ENCODE measurements around the gene NEURL1.

DNA sequence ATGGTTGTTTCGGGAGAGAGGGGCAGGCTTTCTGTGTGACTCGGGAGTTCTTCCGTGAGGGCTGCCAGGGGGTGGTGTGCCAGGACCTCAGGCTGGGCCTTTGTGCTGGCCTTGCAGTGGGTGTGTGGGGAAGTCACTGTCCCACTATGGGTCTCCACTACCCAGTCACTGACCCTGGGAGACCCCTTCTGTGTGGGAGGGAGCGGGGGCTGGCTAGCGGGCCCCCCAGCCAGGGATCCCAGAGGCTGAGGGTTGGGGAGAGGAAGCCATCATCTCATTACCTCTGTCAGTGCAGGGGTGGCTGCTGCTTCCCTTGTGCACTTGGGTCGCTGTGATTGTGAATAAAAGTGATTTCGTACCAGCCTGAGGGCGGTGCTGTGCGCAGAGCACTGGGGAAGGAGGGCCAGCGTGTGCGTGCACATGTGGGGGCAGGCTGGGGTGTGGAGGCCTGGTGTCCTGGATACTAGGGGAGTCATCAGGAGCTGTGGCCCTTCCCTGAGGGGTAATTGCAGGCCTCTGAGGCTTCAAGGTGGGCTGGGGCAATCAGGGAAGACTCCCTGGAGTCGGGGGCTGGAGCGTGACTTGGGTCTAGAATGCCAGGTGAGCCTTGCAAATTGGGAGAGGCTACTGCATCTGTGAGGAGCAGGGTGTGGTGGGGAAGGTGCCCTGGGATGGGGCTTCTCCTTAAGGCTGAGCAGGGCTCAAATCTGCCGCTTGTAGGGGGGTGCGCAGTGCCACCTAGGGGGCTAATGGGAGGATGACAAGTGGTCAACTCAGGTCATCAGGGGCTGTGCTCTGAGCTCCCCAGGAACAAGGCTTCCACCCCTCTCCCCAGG lies 98.9 kb downstream of the NEURL1 start:
- TF ChIP-seq, protein P1, sequence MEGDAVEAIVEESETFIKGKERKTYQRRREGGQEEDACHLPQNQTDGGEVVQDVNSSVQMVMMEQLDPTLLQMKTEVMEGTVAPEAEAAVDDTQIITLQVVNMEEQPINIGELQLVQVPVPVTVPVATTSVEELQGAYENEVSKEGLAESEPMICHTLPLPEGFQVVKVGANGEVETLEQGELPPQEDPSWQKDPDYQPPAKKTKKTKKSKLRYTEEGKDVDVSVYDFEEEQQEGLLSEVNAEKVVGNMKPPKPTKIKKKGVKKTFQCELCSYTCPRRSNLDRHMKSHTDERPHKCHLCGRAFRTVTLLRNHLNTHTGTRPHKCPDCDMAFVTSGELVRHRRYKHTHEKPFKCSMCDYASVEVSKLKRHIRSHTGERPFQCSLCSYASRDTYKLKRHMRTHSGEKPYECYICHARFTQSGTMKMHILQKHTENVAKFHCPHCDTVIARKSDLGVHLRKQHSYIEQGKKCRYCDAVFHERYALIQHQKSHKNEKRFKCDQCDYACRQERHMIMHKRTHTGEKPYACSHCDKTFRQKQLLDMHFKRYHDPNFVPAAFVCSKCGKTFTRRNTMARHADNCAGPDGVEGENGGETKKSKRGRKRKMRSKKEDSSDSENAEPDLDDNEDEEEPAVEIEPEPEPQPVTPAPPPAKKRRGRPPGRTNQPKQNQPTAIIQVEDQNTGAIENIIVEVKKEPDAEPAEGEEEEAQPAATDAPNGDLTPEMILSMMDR (IDR thresholded peaks at IDR 0.05), result peak; percentile 20 to 46 (median 24)
- no peak for TF ChIP-seq POLR2A (IDR thresholded peaks at IDR 0.05)

Measured in vagina (tissue), 2 donors.